IPS-20b (cell line): ENCODE data around the gene GPR68.

Experiments used
- H3K27ac ChIP-seq: one replicate; pipeline ENCODE4 v1.5.1; 2013; ENCODE audit warnings: low read length
- H3K27me3 ChIP-seq: 2 replicates; pipeline ENCODE4 v1.6.1; 2013; ENCODE audit warnings: mild to moderate bottlenecking, low read length, inconsistent platforms; ENCODE audit not compliant: insufficient read depth
- H3K36me3 ChIP-seq: 2 replicates; pipeline ENCODE4 v1.6.1; 2013; ENCODE audit warnings: low read depth, mild to moderate bottlenecking, inconsistent platforms, low read length, moderate library complexity; ENCODE audit not compliant: insufficient read depth
- H3K4me1 ChIP-seq: 2 replicates; pipeline ENCODE4 v1.6.1; 2013; ENCODE audit warnings: mild to moderate bottlenecking, control low read depth, inconsistent platforms, low read length, moderate library complexity; ENCODE audit not compliant: insufficient read depth
- H3K4me3 ChIP-seq: 2 replicates; pipeline ENCODE4 v1.5.1; 2013; ENCODE audit warnings: mild to moderate bottlenecking, low read length, inconsistent platforms
- H3K9ac ChIP-seq: 2 replicates; pipeline ENCODE4 v1.6.1; 2013; ENCODE audit warnings: low read depth, mild to moderate bottlenecking, inconsistent platforms, low read length, moderate library complexity
- H3K9me3 ChIP-seq: 2 replicates; pipeline ENCODE4 v1.6.1; 2013; ENCODE audit warnings: mild to moderate bottlenecking, low read depth, low read length, inconsistent platforms; ENCODE audit not compliant: insufficient read depth

The GPR68 gene

DNA sequence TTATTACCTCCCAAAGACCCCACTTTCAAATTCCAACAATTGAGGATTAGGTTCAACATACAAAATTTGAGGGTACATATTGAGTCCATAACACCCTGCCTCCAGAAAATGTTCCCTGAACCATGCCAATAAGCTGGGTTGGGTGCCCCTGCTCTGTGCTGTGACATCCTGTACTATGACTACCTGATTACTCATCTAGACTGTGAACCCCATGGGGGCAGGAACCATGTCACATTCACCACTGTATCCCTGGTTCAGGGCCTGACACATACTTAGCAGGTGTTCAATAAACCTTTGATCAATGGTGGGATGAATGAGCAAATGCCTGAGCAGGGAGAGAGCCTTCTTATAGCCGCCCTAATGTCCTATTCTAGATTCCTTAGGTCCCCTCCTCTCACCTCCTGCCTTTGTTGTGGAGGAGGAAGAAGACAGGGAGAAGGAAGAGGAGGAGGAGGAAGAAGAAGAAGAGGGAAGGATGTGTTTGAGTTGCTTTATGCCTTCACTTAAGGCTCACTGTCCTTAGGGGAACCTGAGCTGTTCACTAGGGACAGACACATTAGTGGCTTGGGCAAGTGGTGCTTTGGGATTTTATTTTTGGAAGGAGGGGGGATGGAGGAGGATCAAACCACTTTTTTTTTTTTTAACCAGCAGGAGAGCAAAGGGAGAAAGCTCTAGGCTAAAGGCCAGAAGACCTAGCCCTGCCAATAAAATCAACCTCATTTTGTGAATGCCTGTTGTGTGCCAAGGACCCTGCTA, 21.3 kb downstream of the GPR68 start:
- Histone ChIP-seq H3K36me3 (no peaks in the 10 kb centered on the region), H3K27ac (no peak overlapping the region), H3K9me3 (no peaks in the 10 kb centered on the region), H3K4me1 (peaks cover 5% of the 10 kb centered on the region; the same call in 1 of the 2 replicates), H3K27me3 (no peaks in the 10 kb centered on the region), H3K4me3 (no peak overlapping the region), H3K9ac (no peak overlapping the region)

DNA sequence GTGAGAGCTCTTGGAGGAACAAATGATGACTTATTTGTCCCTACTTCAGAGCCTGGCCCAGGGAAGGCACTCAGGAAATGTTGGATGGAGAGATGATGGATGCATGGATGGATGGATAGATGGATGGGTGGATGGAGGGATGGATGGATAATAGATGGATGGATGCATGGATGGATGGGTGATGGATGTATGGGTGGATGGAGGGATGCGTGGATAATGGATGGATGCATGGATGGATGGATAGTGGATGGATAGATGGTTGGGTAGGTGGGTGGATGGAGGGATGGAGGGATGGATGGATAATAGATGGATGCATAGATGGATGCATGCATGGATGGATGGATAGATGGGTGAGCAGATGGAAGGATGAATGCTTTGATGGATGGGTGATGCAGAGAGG, 23.2 kb downstream of the GPR68 start:
- no peaks in the 10 kb centered on the region for H3K36me3 ChIP-seq
- H3K9ac ChIP-seq = no peak overlapping the region

GRCh38 chr14:91220581-91221000, 23.9 kb downstream of the GPR68 start:
- H3K4me3 ChIP-seq = no peak overlapping the region
- H3K9ac ChIP-seq = no peak overlapping the region
- H3K9me3 ChIP-seq = no peaks in the 10 kb centered on the region
- H3K27ac ChIP-seq = no peak overlapping the region
- peaks cover 4% of the 10 kb centered on the region; the same call in 1 of the 2 replicates for H3K36me3 ChIP-seq
- no peaks in the 10 kb centered on the region for H3K27me3 ChIP-seq
- no peaks in the 10 kb centered on the region for H3K4me1 ChIP-seq

More for the DNA sequence above, 23.2 kb downstream of the GPR68 start:
- H3K4me3 ChIP-seq = no peak overlapping the region
- no peaks in the 10 kb centered on the region for H3K27me3 ChIP-seq
- no peak overlapping the region for H3K27ac ChIP-seq
- H3K4me1 ChIP-seq = no peaks in the 10 kb centered on the region
- no peaks in the 10 kb centered on the region for H3K9me3 ChIP-seq

GRCh38 chr14:91219517-91220389, 24.8 kb downstream of the GPR68 start:
- Histone ChIP-seq H3K4me3 (no peak overlapping the region), H3K9me3 (no peaks in the 10 kb centered on the region), H3K4me1 (no peaks in the 10 kb centered on the region), H3K9ac (no peak overlapping the region), H3K27ac (no peak overlapping the region), H3K36me3 (peaks cover 4% of the 10 kb centered on the region; the same call in 1 of the 2 replicates), H3K27me3 (no peaks in the 10 kb centered on the region)

DNA sequence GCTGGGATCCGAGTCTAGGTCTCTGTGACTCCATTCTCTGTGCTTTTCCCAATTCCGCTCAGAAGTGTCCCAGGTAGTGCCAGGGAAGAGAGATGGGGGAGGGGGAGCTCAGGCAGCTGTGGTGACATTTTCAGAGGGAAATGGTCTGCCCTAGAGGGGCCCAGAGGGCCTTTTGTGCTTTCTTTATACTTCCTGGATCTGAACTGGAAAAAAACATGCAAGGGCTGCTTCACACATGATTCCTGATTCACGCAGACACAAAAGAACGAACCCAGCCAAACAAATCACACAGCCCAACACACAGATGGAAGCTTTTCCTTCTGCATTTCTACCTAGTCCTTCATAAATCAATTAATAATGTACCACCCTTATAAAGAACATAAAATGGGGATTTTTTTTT, 26.5 kb downstream of the GPR68 start:
- Histone ChIP-seq H3K36me3 (peaks cover 4% of the 10 kb centered on the region; the same call in 1 of the 2 replicates), H3K9me3 (no peaks in the 10 kb centered on the region), H3K27me3 (no peaks in the 10 kb centered on the region)

GRCh38 chr14:91216731-91217226, 27.7 kb downstream of the GPR68 start:
- no peaks in the 10 kb centered on the region for H3K9me3 ChIP-seq
- H3K9ac ChIP-seq = no peak overlapping the region
- H3K4me3 ChIP-seq = no peak overlapping the region
- H3K36me3 ChIP-seq = peaks cover 4% of the 10 kb centered on the region; the same call in 1 of the 2 replicates
- H3K27me3 ChIP-seq = no peaks in the 10 kb centered on the region
- H3K27ac ChIP-seq = no peak overlapping the region
- H3K4me1 ChIP-seq = no peaks in the 10 kb centered on the region

More for the DNA sequence above, 26.5 kb downstream of the GPR68 start:
- H3K9ac ChIP-seq = no peak overlapping the region
- H3K4me3 ChIP-seq = no peak overlapping the region
- no peak overlapping the region for H3K27ac ChIP-seq
- no peaks in the 10 kb centered on the region for H3K4me1 ChIP-seq

GRCh38 chr14:91215381-91215780, 29.1 kb downstream of the GPR68 start:
- Histone ChIP-seq H3K27me3 (no peaks in the 10 kb centered on the region), H3K36me3 (peaks cover 4% of the 10 kb centered on the region; the same call in 1 of the 2 replicates), H3K4me3 (no peak overlapping the region)

GRCh38 chr14:91214306-91214705, 30.2 kb downstream of the GPR68 start:
- Histone ChIP-seq H3K9me3 (no peaks in the 10 kb centered on the region), H3K4me1 (no peaks in the 10 kb centered on the region), H3K36me3 (peaks cover 4% of the 10 kb centered on the region; the same call in 1 of the 2 replicates), H3K27ac (no peak overlapping the region), H3K27me3 (no peaks in the 10 kb centered on the region), H3K4me3 (no peak overlapping the region), H3K9ac (no peak overlapping the region)

More at GRCh38 chr14:91215381-91215780, 29.1 kb downstream of the GPR68 start:
- H3K4me1 ChIP-seq = no peaks in the 10 kb centered on the region
- no peak overlapping the region for H3K9ac ChIP-seq
- no peaks in the 10 kb centered on the region for H3K9me3 ChIP-seq
- H3K27ac ChIP-seq = no peak overlapping the region

GRCh38 chr14:91211017-91211416, 33.5 kb downstream of the GPR68 start:
- Histone ChIP-seq H3K9ac (no peak overlapping the region), H3K27ac (no peak overlapping the region), H3K36me3 (peaks cover 6% of the 10 kb centered on the region; the same call in 1 of the 2 replicates), H3K9me3 (no peaks in the 10 kb centered on the region), H3K4me3 (no peak overlapping the region), H3K27me3 (no peaks in the 10 kb centered on the region), H3K4me1 (no peaks in the 10 kb centered on the region)

GRCh38 chr14:91207008-91207407, 37.5 kb downstream of the GPR68 start:
- Histone ChIP-seq H3K9ac (no peak overlapping the region), H3K36me3 (peaks cover 21% of the 10 kb centered on the region), H3K4me3 (no peak overlapping the region)

DNA sequence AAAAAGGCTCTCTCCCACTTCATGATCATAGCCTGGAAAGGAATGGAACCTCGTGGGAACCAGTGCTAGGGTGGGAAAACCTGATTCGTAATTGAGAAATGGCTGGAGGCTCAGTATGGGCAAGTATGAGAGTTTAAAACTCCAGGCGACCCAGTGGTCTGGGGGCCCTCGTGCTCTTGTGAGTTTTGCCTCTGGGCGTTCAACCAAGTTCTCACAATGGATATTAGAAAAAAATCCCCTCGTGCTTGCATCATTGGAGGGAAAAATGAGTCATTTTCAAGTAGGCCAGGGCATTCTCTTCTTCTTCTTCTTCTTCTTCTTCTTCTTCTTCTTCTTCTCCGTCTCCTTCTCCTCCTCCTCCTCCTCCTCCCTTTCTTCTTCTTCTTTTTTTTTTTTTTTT, 39.0 kb downstream of the GPR68 start:
- Histone ChIP-seq H3K9ac (no peak overlapping the region), H3K9me3 (no peaks in the 10 kb centered on the region), H3K27ac (no peak overlapping the region), H3K36me3 (peaks cover 24% of the 10 kb centered on the region), H3K4me3 (no peak overlapping the region), H3K4me1 (no peaks in the 10 kb centered on the region), H3K27me3 (no peaks in the 10 kb centered on the region)

More at GRCh38 chr14:91207008-91207407, 37.5 kb downstream of the GPR68 start:
- Histone ChIP-seq H3K9me3 (no peaks in the 10 kb centered on the region), H3K27me3 (no peaks in the 10 kb centered on the region), H3K4me1 (no peaks in the 10 kb centered on the region), H3K27ac (no peak overlapping the region)
